Panc1 (cell line): ENCODE measurements around the gene GTF2A1L.

Experiments
- CTCF ChIP-seq: fragments of 450-650 bp; IDR thresholded peaks from 2 replicates; pipeline ENCODE4 v1.5.1; 2017; ENCODE audit warnings: mild to moderate bottlenecking
- POLR2AphosphoS5 ChIP-seq: IDR thresholded peaks from 2 replicates; pipeline ENCODE4 v1.6.1; 2012; ENCODE audit warnings: mild to moderate bottlenecking, low read depth, low read length, moderate library complexity
- SIN3A ChIP-seq: IDR thresholded peaks from 2 replicates; pipeline ENCODE4 v1.6.1; 2012; ENCODE audit warnings: low read depth, mild to moderate bottlenecking, low read length, moderate library complexity, borderline replicate concordance; ENCODE audit not compliant: insufficient read depth

GRCh38 chr2:48597492-48597891 is 20.2 kb upstream of the GTF2A1L start:
- TF ChIP-seq POLR2AphosphoS5 (no peak), CTCF (no peak), SIN3A (no peak)
